ENCODE results near the gene ATRX. TPM values are rescaled to one million over a fixed set of nuclear protein-coding genes. Genes with fewer than 3 reads are reported as not detected.

ATRX gene
- total RNA-seq, 1 experiment from 2014 or later: 61.3 TPM

- TF ChIP-seq, protein P1, sequence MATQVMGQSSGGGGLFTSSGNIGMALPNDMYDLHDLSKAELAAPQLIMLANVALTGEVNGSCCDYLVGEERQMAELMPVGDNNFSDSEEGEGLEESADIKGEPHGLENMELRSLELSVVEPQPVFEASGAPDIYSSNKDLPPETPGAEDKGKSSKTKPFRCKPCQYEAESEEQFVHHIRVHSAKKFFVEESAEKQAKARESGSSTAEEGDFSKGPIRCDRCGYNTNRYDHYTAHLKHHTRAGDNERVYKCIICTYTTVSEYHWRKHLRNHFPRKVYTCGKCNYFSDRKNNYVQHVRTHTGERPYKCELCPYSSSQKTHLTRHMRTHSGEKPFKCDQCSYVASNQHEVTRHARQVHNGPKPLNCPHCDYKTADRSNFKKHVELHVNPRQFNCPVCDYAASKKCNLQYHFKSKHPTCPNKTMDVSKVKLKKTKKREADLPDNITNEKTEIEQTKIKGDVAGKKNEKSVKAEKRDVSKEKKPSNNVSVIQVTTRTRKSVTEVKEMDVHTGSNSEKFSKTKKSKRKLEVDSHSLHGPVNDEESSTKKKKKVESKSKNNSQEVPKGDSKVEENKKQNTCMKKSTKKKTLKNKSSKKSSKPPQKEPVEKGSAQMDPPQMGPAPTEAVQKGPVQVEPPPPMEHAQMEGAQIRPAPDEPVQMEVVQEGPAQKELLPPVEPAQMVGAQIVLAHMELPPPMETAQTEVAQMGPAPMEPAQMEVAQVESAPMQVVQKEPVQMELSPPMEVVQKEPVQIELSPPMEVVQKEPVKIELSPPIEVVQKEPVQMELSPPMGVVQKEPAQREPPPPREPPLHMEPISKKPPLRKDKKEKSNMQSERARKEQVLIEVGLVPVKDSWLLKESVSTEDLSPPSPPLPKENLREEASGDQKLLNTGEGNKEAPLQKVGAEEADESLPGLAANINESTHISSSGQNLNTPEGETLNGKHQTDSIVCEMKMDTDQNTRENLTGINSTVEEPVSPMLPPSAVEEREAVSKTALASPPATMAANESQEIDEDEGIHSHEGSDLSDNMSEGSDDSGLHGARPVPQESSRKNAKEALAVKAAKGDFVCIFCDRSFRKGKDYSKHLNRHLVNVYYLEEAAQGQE (IDR thresholded peaks at IDR 0.05; ENCODE audit: low read depth): no peak
Measured at GRCh38 chrX:77640702-77641101, 145.3 kb downstream of the ATRX start (continued).

DNA sequence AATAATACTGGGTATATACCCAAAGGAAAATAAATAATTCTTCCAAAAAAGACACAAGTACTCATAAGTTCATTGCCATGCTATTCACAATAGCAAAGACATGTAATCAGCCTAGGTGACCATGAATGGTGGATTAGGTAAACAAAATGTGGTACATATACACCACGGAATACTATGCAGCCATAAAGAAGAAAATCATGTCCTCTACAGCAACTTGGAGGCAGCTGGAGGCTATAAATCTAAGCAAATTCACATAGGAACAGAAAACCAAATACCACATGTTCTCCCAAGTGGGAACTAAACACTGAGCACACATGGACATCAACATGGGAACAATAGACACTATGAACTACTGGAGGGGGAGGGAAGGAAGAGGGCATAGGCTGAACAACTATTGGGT lies 146.2 kb downstream of the ATRX start:
- Histone ChIP-seq H3K27me3 (ENCODE audit: insufficient read depth, low read length) (no peaks in the 10 kb centered on the region), H3K9me3 (ENCODE audit: control insufficient read depth in 1 of 2, insufficient read depth in 1 of 2, low read depth in 1 of 2, low read length in 2 of 2) (no peaks in the 10 kb centered on the region), H3K9ac (ENCODE audit: low read length) (no peak overlapping the region), H3K79me2 (ENCODE audit: insufficient read depth, low read length) (no peaks in the 10 kb centered on the region), H3K4me1 (ENCODE audit: control insufficient read depth in 1 of 2, insufficient read depth in 2 of 2, low read length in 2 of 2) (no peaks in the 10 kb centered on the region), H3K36me3 (ENCODE audit: control insufficient read depth in 1 of 2, insufficient read depth in 2 of 2, low read length in 2 of 2) (no peaks in the 10 kb centered on the region), H3K4me2 (ENCODE audit: low read length) (no peak overlapping the region), H3K4me3 (replicated peaks in 1 of 2; ENCODE audit: low read depth in 1 of 2, low read length in 2 of 2) (no peak overlapping the region), H3K27ac (ENCODE audit: low read depth, low read length) (no peak overlapping the region), H2AFZ (ENCODE audit: low read depth, low read length, poor library complexity, severe bottlenecking) (no peak overlapping the region), H3K9me2 (ENCODE audit: insufficient read depth) (no peaks in the 10 kb centered on the region), H4K20me1 (ENCODE audit: insufficient read depth) (no peaks in the 10 kb centered on the region)
- DNase-seq (ENCODE audit: low read depth, low spot score): no peak
- ChIA-PET RAD21 (ENCODE audit: low non-redundant PET in 1 of 2, low total read pairs in 2 of 2, uncharacterized antibody in 2 of 2, unreplicated experiment in 2 of 2) (interaction anchor here in 1 of 2 experiments (0.6 kb wide), 1 partner anchor 390 kb away, joined by 11 read pairs; no protein-coding TSS in a partner anchor), POLR2A (no interaction called here), CTCF (no interaction called here)
- intact Hi-C loops (cut with micrococcal nuclease): no loop called here
- ATAC-seq: no peak
- BruUV-seq (replicated peaks): no TSS peak
- TF ChIP-seq CBX3 (IDR thresholded peaks at IDR 0.05; ENCODE audit: low read depth): no peak
- TF ChIP-seq SIN3A (IDR thresholded peaks at IDR 0.05; ENCODE audit: low read depth): no peak
- TF ChIP-seq, protein P2, sequence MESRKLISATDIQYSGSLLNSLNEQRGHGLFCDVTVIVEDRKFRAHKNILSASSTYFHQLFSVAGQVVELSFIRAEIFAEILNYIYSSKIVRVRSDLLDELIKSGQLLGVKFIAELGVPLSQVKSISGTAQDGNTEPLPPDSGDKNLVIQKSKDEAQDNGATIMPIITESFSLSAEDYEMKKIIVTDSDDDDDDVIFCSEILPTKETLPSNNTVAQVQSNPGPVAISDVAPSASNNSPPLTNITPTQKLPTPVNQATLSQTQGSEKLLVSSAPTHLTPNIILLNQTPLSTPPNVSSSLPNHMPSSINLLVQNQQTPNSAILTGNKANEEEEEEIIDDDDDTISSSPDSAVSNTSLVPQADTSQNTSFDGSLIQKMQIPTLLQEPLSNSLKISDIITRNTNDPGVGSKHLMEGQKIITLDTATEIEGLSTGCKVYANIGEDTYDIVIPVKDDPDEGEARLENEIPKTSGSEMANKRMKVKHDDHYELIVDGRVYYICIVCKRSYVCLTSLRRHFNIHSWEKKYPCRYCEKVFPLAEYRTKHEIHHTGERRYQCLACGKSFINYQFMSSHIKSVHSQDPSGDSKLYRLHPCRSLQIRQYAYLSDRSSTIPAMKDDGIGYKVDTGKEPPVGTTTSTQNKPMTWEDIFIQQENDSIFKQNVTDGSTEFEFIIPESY (IDR thresholded peaks at IDR 0.05; ENCODE audit: extremely low read depth, insufficient replicate concordance, low read length): no peak
- TF ChIP-seq CTCF (IDR thresholded peaks at IDR 0.05 in 2 of 3, conservative IDR thresholded peaks at IDR 0.05 in 1 of 3; ENCODE audit: borderline replicate concordance in 1 of 3, insufficient read depth in 1 of 3, low read depth in 2 of 3, low read length in 2 of 3): no peak
- TF ChIP-seq EGR1 (IDR thresholded peaks at IDR 0.05; ENCODE audit: low read depth): no peak
- no peak for TF ChIP-seq JUND (IDR thresholded peaks at IDR 0.05)
- no peak for TF ChIP-seq ELF1 (IDR thresholded peaks at IDR 0.05; ENCODE audit: borderline replicate concordance, low read depth)
- no peak for TF ChIP-seq ZFX (IDR thresholded peaks at IDR 0.05)
- TF ChIP-seq, protein P1 (IDR thresholded peaks at IDR 0.05; ENCODE audit: low read depth): no peak
- no peak for TF ChIP-seq CEBPB (IDR thresholded peaks at IDR 0.05; ENCODE audit: low read depth)
- TF ChIP-seq FOSL1 (IDR thresholded peaks at IDR 0.05; ENCODE audit: low read depth): no peak
- no peak for TF ChIP-seq YY1 (IDR thresholded peaks at IDR 0.05; ENCODE audit: extremely low read depth, insufficient replicate concordance, low read depth, low read length)
- no peak for TF ChIP-seq MAX (IDR thresholded peaks at IDR 0.05)
